ENCODE results near the gene ACSBG1.

DNA sequence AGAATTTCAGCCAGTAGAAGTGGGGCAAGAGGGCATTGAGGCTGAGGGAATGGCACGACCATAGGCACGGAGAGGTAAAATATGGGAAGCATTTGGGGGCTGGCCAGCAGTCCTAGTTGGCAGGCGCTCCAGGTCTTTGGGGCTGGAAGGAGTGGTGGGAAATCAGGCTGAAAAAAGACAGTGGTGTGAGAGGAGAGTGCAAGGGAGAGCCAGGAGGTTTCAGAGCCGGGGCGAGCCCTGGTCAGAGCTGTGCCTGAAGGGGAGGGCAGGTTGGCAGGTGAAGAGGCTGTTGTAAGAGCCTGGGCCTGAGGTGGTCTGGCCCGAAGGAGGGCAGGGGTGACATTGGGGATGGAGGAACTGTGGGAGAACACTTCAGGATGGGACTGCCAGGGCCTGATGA lies 86.8 kb downstream of the ACSBG1 start:
- TF ChIP-seq, protein P1, sequence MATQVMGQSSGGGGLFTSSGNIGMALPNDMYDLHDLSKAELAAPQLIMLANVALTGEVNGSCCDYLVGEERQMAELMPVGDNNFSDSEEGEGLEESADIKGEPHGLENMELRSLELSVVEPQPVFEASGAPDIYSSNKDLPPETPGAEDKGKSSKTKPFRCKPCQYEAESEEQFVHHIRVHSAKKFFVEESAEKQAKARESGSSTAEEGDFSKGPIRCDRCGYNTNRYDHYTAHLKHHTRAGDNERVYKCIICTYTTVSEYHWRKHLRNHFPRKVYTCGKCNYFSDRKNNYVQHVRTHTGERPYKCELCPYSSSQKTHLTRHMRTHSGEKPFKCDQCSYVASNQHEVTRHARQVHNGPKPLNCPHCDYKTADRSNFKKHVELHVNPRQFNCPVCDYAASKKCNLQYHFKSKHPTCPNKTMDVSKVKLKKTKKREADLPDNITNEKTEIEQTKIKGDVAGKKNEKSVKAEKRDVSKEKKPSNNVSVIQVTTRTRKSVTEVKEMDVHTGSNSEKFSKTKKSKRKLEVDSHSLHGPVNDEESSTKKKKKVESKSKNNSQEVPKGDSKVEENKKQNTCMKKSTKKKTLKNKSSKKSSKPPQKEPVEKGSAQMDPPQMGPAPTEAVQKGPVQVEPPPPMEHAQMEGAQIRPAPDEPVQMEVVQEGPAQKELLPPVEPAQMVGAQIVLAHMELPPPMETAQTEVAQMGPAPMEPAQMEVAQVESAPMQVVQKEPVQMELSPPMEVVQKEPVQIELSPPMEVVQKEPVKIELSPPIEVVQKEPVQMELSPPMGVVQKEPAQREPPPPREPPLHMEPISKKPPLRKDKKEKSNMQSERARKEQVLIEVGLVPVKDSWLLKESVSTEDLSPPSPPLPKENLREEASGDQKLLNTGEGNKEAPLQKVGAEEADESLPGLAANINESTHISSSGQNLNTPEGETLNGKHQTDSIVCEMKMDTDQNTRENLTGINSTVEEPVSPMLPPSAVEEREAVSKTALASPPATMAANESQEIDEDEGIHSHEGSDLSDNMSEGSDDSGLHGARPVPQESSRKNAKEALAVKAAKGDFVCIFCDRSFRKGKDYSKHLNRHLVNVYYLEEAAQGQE (IDR thresholded peaks at IDR 0.05; ENCODE audit: insufficient read depth in 1 of 2, low read depth in 2 of 2, low read length in 2 of 2), result no peak
- TF ChIP-seq TAF1 (IDR thresholded peaks at IDR 0.05; ENCODE audit: borderline replicate concordance, insufficient read depth, low read length), result no peak

Data from PFSK-1 (cell line).